Activated CD8-positive, alpha-beta T cell treated with anti-CD3 and anti-CD28 coated beads for 36 hours (primary cell): ENCODE results near the gene TMPRSS2. TPM values are rescaled to one million over a fixed set of nuclear protein-coding genes. Genes with fewer than 3 reads are reported as not detected.

ENCODE experiments used
- ATAC-seq: fragments of 200-7000 bp; cut with Tn5 transposase; one replicate; pipeline ENCODE4 v1.10.0; 2021; ENCODE audit warnings: mild to moderate bottlenecking, moderate library complexity
- CTCF ChIA-PET: fragments of 350-600 bp; sonication (Branson Sonifier 250); formaldehyde crosslinking; loops from one replicate; lab custom pipeline; 2021; ENCODE audit warnings: antibody characterized with exemption; lab: Charles Lee
- POLR2A ChIA-PET: fragments of 350-600 bp; sonication (Branson Sonifier 250); formaldehyde crosslinking; loops from one replicate; lab custom pipeline; 2021; ENCODE audit warnings: antibody characterized with exemption; lab: Charles Lee
- DNase-seq: peaks from one replicate; pipeline ENCODE4 v3.0.0-alpha.2; 2020
- H3K27ac Mint-ChIP-seq: one replicate; pipeline ENCODE4 v1.8.0; 2021; ENCODE audit warnings: mild to moderate bottlenecking, mixed read lengths
- H3K27me3 Mint-ChIP-seq: one replicate; pipeline ENCODE4 v1.8.0; 2021; ENCODE audit warnings: mixed read lengths
- H3K36me3 Mint-ChIP-seq: one replicate; pipeline ENCODE4 v1.8.0; 2021; ENCODE audit warnings: low read depth, mixed read lengths
- H3K4me1 Mint-ChIP-seq: one replicate; pipeline ENCODE4 v1.8.0; 2021; ENCODE audit warnings: low read depth, mixed read lengths
- H3K4me3 Mint-ChIP-seq: one replicate; pipeline ENCODE4 v1.8.0; 2021; ENCODE audit warnings: mild to moderate bottlenecking, moderate library complexity, mixed read lengths
- H3K9me3 Mint-ChIP-seq: one replicate; pipeline ENCODE4 v1.8.0; 2021; ENCODE audit warnings: mixed read lengths
- CTCF ChIP-seq: fragments of 200-600 bp; IDR thresholded peaks from one replicate; pipeline ENCODE4 v1.8.0; 2022; ENCODE audit warnings: antibody characterized with exemption, mild to moderate bottlenecking
- intact Hi-C: fragments of 100-400 bp; cut with micrococcal nuclease; formaldehyde crosslinking; loops from one replicate; pipeline ENCODE4 v1.10.0; 2022
- total RNA-seq, 2 experiments: library from RNA; stranded (reverse); gene quantifications; one replicate each; pipeline ENCODE4 v1.2.3, GENCODE V29; 2021

TMPRSS2 gene
- total RNA-seq, 2 experiments from 2014 or later, result not detected

- intact Hi-C loops, result no loop called here
- Mint-ChIP-seq H3K4me1 (peaks cover 3% of the 10 kb centered on the region), H3K4me3 (no peak overlapping the region), H3K27ac (no peak overlapping the region), H3K27me3 (no peaks in the 10 kb centered on the region), H3K9me3 (peaks cover 11% of the 10 kb centered on the region), H3K36me3 (peaks cover 52% of the 10 kb centered on the region)
- no peak for TF ChIP-seq CTCF
- DNase-seq, result no peak
- ChIA-PET CTCF (no interaction called here), POLR2A (interaction anchor here (0.9 to 1.1 kb wide), 2 partner anchors 14 to 71 kb away, joined by 3 read pairs; partner anchors contain the start of gene MX2)
- no peak for ATAC-seq
Observed at GRCh38 chr21:41432562-41433460, 75.1 kb downstream of the TMPRSS2 start.

GRCh38 chr21:41431788-41432548 is 76.0 kb downstream of the TMPRSS2 start:
- no peaks in the 10 kb centered on the region for H3K27me3 Mint-ChIP-seq
- peaks cover 9% of the 10 kb centered on the region for H3K4me1 Mint-ChIP-seq
- H3K36me3 Mint-ChIP-seq, result peaks cover 50% of the 10 kb centered on the region
- ChIA-PET CTCF (no interaction called here), POLR2A (interaction anchor here (0.6 to 1.1 kb wide), 3 partner anchors 13 to 122 kb away, joined by 3 read pairs; partner anchors contain the start of gene MX2)
- intact Hi-C loops, result no loop called here
- DNase-seq (no peak), ATAC-seq (no peak)
- no peak for TF ChIP-seq CTCF
- no peak overlapping the region for H3K4me3 Mint-ChIP-seq
- no peak overlapping the region for H3K27ac Mint-ChIP-seq
- H3K9me3 Mint-ChIP-seq, result peaks cover 11% of the 10 kb centered on the region

- no peak for TF ChIP-seq CTCF
- H3K4me1 Mint-ChIP-seq, result peaks cover 17% of the 10 kb centered on the region
- DNase-seq, result no peak
- H3K36me3 Mint-ChIP-seq, result peaks cover 34% of the 10 kb centered on the region
- ChIA-PET CTCF (no interaction called here), POLR2A (no interaction called here)
- H3K9me3 Mint-ChIP-seq, result peaks cover 7% of the 10 kb centered on the region
- no peak overlapping the region for H3K4me3 Mint-ChIP-seq
- no peak for ATAC-seq
- intact Hi-C loops, result no loop called here
- no peak overlapping the region for H3K27ac Mint-ChIP-seq
- no peaks in the 10 kb centered on the region for H3K27me3 Mint-ChIP-seq
Observed at GRCh38 chr21:41429925-41430491, 78.0 kb downstream of the TMPRSS2 start.

GRCh38 chr21:41429305-41429704 is 78.7 kb downstream of the TMPRSS2 start:
- DNase-seq (no peak), ATAC-seq (no peak)
- intact Hi-C loops, result no loop called here
- Mint-ChIP-seq H3K4me1 (peaks cover 18% of the 10 kb centered on the region), H3K27me3 (no peaks in the 10 kb centered on the region), H3K9me3 (peaks cover under 1% of the 10 kb centered on the region), H3K4me3 (no peak overlapping the region), H3K36me3 (peaks cover 27% of the 10 kb centered on the region), H3K27ac (no peak overlapping the region)
- TF ChIP-seq CTCF, result no peak
- ChIA-PET POLR2A (interaction anchor here (0.6 to 0.9 kb wide), 2 partner anchors 8 to 80 kb away, joined by 3 read pairs; no protein-coding TSS in a partner anchor), CTCF (no interaction called here)
